Left lobe of liver (tissue), 2 donors: ENCODE results near the gene ANLN. TPM values are rescaled to one million over a fixed set of nuclear protein-coding genes. Genes with fewer than 3 reads are reported as not detected.
A peak's percentile ranks its signal among the peaks of the same experiment; 100 is the strongest.
"Not testable (repeated sequence)": the region's sequence is repeated elsewhere in the genome, so short reads cannot be mapped to it uniquely, and the experiment has no call there.

Experiments
- ATAC-seq: fragments of 200-7000 bp; cut with Tn5 transposase; one replicate; pipeline ENCODE4 v1.9.1; 2020; ENCODE audit warnings: mild to moderate bottlenecking, moderate library complexity
- DNase-seq: peaks from one replicate; pipeline ENCODE4 v3.0.0-alpha.2; 2020; ENCODE audit warnings: low spot score
- total RNA-seq: library from RNA; stranded (reverse); gene quantifications from one replicate; pipeline ENCODE4 v1.2.1, GENCODE V29; 2021
- donor health status: DM: no; HTN: no; CAD: no; lungs with moderate emphysema.
- donor health status: DM: no; HTN: yes; CAD: no.

Gene ANLN
- total RNA-seq, 1 donor from 2014 or later = 0.55 TPM

DNA sequence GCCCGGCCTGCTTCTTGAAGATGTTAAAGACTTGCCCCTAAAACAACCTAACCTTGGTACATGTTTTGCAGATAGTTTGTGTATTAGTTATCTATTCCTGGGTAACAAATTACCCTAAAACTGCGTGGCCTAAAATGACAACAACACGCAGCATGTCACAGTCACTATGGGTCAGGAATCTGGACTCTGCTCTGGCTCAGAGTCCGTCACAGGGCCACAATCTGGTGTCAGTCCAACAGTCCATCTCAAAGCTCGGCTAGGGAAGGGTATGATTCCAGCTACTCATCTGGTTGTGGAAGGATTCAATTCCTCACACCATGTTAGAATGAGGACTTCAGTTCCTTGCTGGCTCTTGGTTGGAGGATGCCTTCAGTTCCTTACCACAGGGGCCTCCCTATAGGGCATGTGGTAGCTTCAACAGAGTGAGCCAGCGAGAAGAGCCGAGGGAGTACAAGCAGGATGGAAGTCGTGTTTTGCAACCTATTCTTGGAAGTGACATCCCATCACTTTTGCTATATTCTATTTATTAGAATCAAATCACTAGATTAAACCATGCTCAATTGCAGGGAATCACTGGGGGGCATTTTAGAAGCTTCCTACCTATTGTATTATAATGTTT, 71.3 kb downstream of the ANLN start:
- ATAC-seq (peak; percentile 98), DNase-seq (peak; percentile 89)

GRCh38 chr7:36462551-36463137, 73.0 kb downstream of the ANLN start:
- ATAC-seq = no peak

GRCh38 chr7:36464271-36464670, 74.6 kb downstream of the ANLN start:
- DNase-seq (no peak), ATAC-seq (no peak)

More at GRCh38 chr7:36462551-36463137, 73.0 kb downstream of the ANLN start:
- no peak for DNase-seq

GRCh38 chr7:36466001-36466400, 76.3 kb downstream of the ANLN start:
- not testable (repeated sequence) for DNase-seq, ATAC-seq

GRCh38 chr7:36468370-36469101, 78.9 kb downstream of the ANLN start:
- no peak for DNase-seq
- no peak for ATAC-seq

DNA sequence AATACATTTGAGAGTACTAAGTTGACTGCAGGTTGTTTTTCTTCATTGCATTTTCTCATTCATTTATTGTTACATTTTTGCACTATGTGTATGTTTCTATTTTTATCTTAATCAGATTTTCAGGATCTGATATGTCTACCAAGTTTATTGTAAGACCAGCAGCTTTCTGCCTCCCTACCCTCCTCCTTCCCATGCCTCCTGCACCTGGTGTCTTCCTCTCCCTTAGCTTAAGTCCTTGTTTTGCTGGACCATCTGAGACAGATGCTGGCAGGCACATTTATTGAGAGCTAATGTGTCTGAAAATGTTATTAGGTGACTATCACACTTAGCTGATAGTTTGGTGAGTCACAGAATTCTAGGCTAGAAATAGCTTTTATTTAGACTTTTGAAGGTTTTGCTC, 79.6 kb downstream of the ANLN start:
- DNase-seq (no peak), ATAC-seq (no peak)

DNA sequence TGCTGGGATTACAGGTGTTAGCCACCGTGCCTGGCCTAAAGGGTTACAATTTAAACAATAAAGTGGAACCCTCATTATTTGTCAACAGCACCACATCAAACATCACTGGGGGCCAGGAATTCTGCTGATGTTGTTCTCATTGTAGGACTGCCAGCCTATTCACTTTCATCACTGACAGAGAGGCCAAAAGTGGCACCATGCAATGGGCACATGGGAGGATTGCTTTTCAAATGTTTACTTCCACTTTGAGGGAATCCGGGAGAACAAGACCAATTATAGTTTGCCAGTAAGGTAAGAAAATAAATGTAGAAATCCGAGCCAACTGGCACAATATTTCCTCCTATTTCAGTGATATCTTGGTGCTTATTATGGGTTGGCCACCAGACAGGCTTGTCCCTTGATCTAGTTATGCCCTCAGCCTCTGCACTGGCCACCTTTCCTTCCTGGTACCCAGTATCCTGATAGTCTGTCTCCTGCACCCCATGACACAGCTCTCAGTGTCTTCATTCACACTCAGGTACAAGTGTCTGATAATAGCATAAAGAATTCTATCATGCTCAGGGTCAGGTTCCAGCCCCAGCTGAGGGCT, 82.6 kb downstream of the ANLN start:
- DNase-seq = peak; percentile 75
- peak; percentile 69 for ATAC-seq

DNA sequence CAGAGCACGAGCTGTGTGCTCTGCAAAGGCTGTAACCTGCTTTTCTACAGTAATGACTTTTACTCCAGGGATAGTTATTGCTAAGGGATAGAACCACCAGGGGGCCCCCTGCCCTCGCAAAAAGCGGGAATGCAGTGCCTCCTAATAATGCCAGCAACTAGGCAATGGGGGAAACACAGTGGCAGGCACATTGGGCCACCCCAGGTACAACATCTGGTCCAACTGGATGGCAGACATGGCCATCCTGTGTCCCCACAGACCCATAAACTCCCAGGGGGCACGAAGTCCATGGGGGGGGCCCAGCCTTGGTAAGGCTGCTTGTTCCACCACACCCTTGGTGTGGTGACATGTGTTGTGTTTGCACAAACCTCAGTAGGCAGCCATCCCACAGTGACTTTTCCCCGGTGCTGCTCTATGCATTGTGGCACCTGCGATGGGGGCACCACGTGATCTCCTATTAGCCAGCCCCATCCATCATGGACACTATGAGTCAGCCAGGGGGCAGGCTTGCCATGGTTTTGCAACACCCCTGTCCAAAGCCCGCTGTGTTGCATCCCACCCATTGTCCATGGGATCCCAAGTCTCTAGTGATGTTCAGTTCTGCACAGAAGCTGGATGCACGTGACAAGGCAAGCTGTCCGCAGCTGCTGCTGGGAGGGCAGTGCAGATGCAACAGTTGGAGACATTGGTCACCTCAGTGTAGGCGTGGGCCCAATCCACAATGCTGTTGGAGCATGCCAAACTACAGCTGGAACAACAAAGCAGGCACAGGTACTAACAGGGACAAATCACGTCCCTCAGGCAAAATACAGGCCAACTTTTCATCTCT, 84.0 kb downstream of the ANLN start:
- peak; percentile 51 for DNase-seq
- ATAC-seq = peak; percentile 56

DNA sequence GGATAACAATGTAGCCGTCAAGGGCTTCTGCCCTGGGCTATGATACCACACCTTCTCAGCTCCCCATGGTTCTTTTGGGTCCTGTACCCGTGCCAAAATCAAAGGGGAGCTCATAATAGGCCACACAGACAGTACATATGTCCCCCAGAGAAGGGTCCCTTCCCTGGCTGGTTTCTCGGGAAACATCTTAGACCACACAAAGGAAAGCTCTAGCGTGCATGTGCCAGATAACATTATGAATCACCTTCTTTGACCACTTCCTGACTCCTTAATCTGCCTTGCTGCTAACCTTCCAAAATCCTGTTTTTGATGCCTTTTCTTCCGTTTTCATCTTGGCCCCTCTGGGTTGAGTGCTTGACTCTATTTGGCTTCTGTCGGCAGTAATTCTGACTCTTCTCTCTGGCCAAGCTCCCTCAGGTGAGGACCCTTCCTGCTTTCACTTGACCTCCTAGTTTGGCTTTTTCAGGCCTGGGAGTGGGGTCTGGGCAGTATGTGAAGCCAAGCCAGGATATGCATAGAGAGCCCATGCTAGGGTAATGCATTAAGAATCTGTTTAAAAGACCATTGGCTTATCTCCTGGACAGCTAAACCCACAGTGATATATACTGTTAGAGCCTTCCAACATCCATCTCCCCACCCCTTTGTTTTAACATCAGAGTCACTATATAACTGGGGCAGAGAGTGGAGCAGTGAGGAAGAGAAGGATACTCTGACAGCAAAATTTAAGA, 84.8 kb downstream of the ANLN start:
- DNase-seq (no peak), ATAC-seq (no peak)

DNA sequence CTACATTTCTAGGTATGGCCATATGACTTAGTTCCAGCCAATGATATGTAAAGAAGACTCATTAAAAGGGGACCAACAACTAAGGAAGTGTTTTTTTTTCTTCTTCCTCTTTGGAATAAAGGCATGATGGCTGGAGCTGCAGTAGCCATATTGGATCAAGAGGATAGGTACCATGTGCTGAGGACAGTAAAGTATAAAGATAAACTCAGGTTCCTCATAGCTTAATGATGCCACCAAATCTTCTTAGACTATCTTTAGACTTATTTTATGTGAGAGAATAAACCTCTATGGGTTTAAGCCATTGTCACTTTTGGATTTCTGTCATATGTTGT, 85.3 kb downstream of the ANLN start:
- DNase-seq = no peak
- ATAC-seq = no peak

DNA sequence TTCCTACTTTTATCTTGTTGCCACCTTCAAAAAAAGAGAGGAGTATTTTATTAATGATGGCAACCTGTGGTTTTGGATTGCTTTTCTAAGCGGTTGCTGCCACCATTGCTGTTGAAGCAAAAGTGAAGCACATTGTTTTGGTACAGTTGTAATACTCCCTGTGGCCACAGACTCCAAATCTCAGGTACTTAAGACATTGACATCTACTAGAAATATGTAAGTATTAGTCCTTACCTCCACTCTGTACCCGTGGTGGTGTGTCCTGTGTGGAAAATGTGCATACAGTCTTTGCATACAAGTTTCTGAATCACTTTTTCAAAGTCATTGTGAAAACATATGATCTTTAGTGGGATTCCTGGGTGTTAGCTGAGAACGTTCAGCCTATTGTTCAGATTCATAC, 85.7 kb downstream of the ANLN start:
- no peak for ATAC-seq

DNA sequence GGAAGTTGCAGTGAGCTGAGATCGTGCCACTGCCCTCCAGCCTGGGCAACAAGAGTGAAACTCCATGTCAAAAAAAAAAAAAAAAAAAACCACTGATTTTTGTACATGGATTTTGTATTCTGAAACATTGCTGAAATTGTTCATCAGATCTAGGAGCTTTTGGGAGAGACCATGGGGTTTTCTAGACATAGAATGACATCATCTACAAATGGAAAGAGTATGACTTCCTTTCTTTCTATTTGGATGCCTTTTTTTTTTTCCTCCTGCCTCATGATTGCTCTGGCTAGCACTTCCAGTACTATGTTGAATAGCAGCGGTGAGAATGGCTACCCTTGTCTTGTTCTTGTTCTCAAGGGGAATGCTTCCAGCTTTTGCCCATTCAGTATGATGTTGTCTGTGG, 89.1 kb downstream of the ANLN start:
- ATAC-seq = no peak
- no peak for DNase-seq

More for the DNA sequence above, 85.7 kb downstream of the ANLN start:
- no peak for DNase-seq

- not testable (repeated sequence) for DNase-seq, ATAC-seq
These were observed 94.2 kb downstream of the ANLN start for GRCh38 chr7:36483853-36484252.

DNA sequence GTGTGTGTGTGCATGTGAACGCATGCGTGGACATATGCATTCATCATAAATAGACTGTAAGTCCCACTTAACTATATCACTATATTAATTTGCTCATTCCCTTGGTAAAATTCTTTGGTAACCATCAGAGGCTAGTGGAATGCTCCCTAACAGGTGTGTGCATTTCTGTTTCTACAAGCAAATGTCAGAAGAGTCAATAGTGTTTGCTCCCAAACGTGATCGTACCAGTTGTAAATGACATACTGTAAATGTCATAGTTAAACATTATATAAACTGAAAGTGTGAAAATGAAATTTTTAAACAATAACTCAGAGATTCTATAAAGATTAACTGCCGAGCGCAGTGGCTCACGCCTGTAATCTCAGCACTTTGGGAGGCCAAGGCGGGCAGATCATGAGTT, 94.6 kb downstream of the ANLN start:
- no peak for DNase-seq
- no peak for ATAC-seq

DNA sequence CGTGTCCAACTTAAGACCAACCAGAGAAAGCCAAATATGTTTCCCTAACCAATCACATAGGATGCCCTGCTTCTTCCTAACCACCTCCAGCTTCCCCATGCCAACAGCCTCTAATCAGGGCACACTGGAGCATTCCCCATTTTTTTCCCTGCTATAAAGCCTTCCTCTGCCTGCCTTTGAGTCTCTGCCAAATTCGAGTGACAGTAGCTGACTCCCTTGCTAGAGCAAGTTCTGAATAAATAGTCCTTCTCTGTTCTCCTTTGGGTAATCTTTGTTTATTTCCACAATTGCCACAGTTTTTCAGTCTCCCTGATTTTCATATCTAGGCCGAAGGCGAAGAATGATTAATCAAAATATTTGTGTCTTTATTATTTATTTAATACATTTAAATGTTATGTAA, 96.7 kb downstream of the ANLN start:
- DNase-seq = no peak

DNA sequence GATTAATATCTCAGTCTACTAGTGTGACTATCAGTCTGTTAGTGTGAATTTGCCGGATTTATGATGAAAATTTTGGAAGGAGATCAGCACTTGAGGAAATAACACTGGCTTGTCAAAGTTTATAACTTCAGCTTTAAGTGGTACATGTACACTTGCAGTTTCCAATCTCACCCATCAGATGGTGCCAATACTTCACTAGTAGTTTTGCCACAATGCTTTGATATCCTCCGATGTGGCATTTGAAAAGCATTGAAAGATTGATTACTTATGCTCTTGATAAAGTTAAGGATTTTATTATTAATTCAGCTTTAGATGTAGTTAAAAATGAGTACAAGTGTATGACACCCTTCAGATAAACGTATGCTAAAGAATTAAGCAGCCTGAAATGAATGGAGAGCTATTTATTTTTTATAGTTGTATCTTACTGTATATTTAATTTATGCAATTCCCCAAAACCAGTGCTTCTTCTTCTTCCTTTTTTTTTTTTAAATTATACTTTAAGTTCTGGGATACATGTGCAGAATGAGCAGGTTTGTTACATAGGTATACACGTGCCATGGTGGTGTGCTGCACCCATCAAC, 98.2 kb downstream of the ANLN start:
- no peak for DNase-seq
- peak; percentile 90 for ATAC-seq

More for the DNA sequence above, 96.7 kb downstream of the ANLN start:
- no peak for ATAC-seq

DNA sequence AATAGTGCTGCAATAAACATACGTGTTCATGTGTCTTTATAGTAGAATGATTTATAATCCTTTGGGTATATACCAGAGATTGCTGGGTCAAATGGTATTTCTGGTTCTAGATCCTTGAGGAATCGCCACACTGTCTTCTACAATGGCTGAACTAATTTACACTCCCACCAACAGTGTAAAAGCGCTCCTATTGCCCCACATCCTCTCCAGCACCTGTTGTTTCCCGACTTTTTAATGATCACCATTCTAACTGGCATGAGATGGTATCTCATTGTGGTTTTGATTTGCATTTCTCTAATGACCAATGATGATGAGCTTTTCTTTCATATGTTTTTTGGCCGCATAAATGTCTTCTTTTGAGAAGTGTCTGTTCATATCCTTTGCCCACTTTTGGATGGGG, 99.0 kb downstream of the ANLN start:
- not testable (repeated sequence) for DNase-seq, ATAC-seq

GRCh38 chr7:36490419-36490830, 100.8 kb downstream of the ANLN start:
- DNase-seq = no peak
- ATAC-seq = no peak

GRCh38 chr7:36491317-36491716, 101.7 kb downstream of the ANLN start:
- DNase-seq = no peak
- ATAC-seq = no peak

DNA sequence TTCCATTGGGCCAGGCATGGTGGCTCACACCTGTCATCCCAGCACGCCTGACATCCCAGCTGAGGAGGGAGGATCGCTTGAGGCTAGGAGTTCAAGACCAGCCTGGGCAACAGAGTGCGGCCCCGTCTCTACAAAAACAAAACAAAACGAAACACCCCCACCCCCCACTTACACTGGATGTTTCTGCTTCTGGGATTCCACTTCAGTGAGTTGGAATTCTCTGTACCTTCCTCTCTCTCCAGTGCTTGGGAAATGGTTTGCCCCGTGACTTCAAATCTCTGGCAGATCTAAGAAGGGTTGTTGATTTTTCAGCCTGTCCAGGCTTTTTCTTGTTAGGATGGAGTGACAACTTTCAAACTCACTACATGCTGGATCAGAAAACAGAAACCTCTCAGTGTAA, 106.9 kb downstream of the ANLN start:
- ATAC-seq (no peak), DNase-seq (no peak)
